HEK293T (cell line): Measurements from ENCODE around the gene HOXD10.

Experiments
- ARNT ChIP-seq: fragments of 450-650 bp; IDR thresholded peaks from 2 replicates; pipeline ENCODE4 v1.6.1; 2017; ENCODE audit warnings: mild to moderate bottlenecking
- BHLHE40 ChIP-seq: fragments of 450-650 bp; IDR thresholded peaks from 2 replicates; pipeline ENCODE4 v1.6.1; 2016; ENCODE audit warnings: mild to moderate bottlenecking, moderate library complexity, borderline replicate concordance
- ELF4 ChIP-seq: fragments of 450-650 bp; IDR thresholded peaks from 2 replicates; pipeline ENCODE4 v1.6.1; 2017; ENCODE audit warnings: antibody characterized with exemption
- FOXA1 ChIP-seq: fragments of 450-650 bp; IDR thresholded peaks from 2 replicates; pipeline ENCODE4 v1.6.1; 2016; ENCODE audit warnings: mild to moderate bottlenecking
- FOXM1 ChIP-seq: fragments of 450-650 bp; IDR thresholded peaks from 2 replicates; pipeline ENCODE4 v1.6.1; 2017; ENCODE audit warnings: mild to moderate bottlenecking, borderline replicate concordance
- HDGF ChIP-seq: fragments of 450-650 bp; IDR thresholded peaks from 2 replicates; pipeline ENCODE4 v1.6.1; 2017; ENCODE audit warnings: antibody characterized with exemption, borderline replicate concordance
- L3MBTL2 ChIP-seq: fragments of 450-650 bp; conservative IDR thresholded peaks from 2 replicates; pipeline ENCODE4 v1.6.1; 2016; ENCODE audit warnings: mild to moderate bottlenecking
- LEF1 ChIP-seq: fragments of 450-650 bp; IDR thresholded peaks from 2 replicates; pipeline ENCODE4 v1.6.1; 2017; ENCODE audit warnings: mild to moderate bottlenecking, borderline replicate concordance
- NFRKB ChIP-seq: fragments of 450-650 bp; IDR thresholded peaks from 2 replicates; pipeline ENCODE4 v1.6.1; 2016; ENCODE audit warnings: mild to moderate bottlenecking, moderate library complexity
- PKNOX1 ChIP-seq: fragments of 450-650 bp; IDR thresholded peaks from 2 replicates; pipeline ENCODE4 v1.6.1; 2016
- SP1 ChIP-seq: fragments of 450-650 bp; IDR thresholded peaks from 2 replicates; pipeline ENCODE4 v1.6.1; 2017
- SUZ12 ChIP-seq: fragments of 450-650 bp; IDR thresholded peaks from 2 replicates; pipeline ENCODE4 v1.6.1; 2016; ENCODE audit warnings: mild to moderate bottlenecking
- TARDBP ChIP-seq: fragments of 450-650 bp; IDR thresholded peaks from 2 replicates; pipeline ENCODE4 v1.6.1; 2016
- ZNF384 ChIP-seq: fragments of 450-650 bp; IDR thresholded peaks from 2 replicates; pipeline ENCODE4 v1.6.1; 2016

GRCh38 chr2:176124947-176125771 lies 8.6 kb downstream of the HOXD10 start:
- no peak for TF ChIP-seq ARNT
- no peak for TF ChIP-seq FOXM1
- no peak for TF ChIP-seq PKNOX1
- TF ChIP-seq TARDBP: no peak
- TF ChIP-seq SUZ12: no peak
- TF ChIP-seq SP1: no peak
- TF ChIP-seq L3MBTL2: no peak
- TF ChIP-seq FOXA1: no peak
- TF ChIP-seq HDGF: no peak
- no peak for TF ChIP-seq BHLHE40
- no peak for TF ChIP-seq ELF4
- no peak for TF ChIP-seq LEF1
- TF ChIP-seq NFRKB: no peak
- no peak for TF ChIP-seq ZNF384
